ENCODE results near the gene RAB27B.

GRCh38 chr18:54780285-54780861 lies 47.9 kb upstream of the RAB27B start:
- TF ChIP-seq EZH2 (IDR thresholded peaks at IDR 0.05) (no peak), POLR2AphosphoS5 (IDR thresholded peaks at IDR 0.05; ENCODE audit: borderline replicate concordance, low read depth, low read length) (no peak), FOXP2 (optimal IDR thresholded peaks at IDR 0.05; ENCODE audit: control extremely low read depth, extremely low read length, insufficient read depth) (no peak)
